GM04503 (cell line): ENCODE measurements around the gene SHISA5.

Source experiments
- DNase-seq: peaks from one replicate; pipeline ENCODE4 v3.0.0-alpha.2; 2012; ENCODE audit warnings: low read depth

The SHISA5 gene

GRCh38 chr3:48459773-48460516 lies 44.0 kb downstream of the SHISA5 start:
- DNase-seq = no peak

GRCh38 chr3:48459331-48459730 lies 44.6 kb downstream of the SHISA5 start:
- DNase-seq = no peak

- DNase-seq = no peak
These were observed 47.5 kb downstream of the SHISA5 start for GRCh38 chr3:48456456-48456855.

- DNase-seq = no peak
These were observed 52.7 kb downstream of the SHISA5 start for GRCh38 chr3:48451270-48451669.

- no peak for DNase-seq
These were observed 57.4 kb downstream of the SHISA5 start, which contains the start of gene ATRIP for GRCh38 chr3:48446425-48447193. TSS of gene ATRIP (plus strand) at chr3:48446737. CDS start at chr3:48446846, 109 bp downstream.

- no peak for DNase-seq
These were observed 57.9 kb downstream of the SHISA5 start for GRCh38 chr3:48446043-48446424.

- no peak for DNase-seq
These were observed 58.6 kb downstream of the SHISA5 start for GRCh38 chr3:48445277-48445882.

GRCh38 chr3:48441940-48442339 lies 62.0 kb downstream of the SHISA5 start:
- DNase-seq = no peak

- no peak for DNase-seq
These were observed 63.4 kb downstream of the SHISA5 start for GRCh38 chr3:48440590-48440958.

GRCh38 chr3:48439820-48440589 lies 64.0 kb downstream of the SHISA5 start, which contains the start of the genes CCDC51 and TMA7:
TSS of gene CCDC51 (minus strand) at chr3:48440119. CDS start at chr3:48435128, 4,991 bp downstream.
TSS of gene TMA7 (plus strand) at chr3:48440257. CDS start at chr3:48440297, 40 bp downstream.
- peak; percentile 73 for DNase-seq

GRCh38 chr3:48437812-48438211 lies 66.2 kb downstream of the SHISA5 start:
- no peak for DNase-seq

GRCh38 chr3:48436855-48437254 lies 67.1 kb downstream of the SHISA5 start:
- no peak for DNase-seq

GRCh38 chr3:48436477-48436787 lies 67.5 kb downstream of the SHISA5 start:
- DNase-seq = no peak

- DNase-seq = no peak
These were observed 68.0 kb downstream of the SHISA5 start for GRCh38 chr3:48435774-48436476.

GRCh38 chr3:48435223-48435595 lies 68.8 kb downstream of the SHISA5 start:
- no peak for DNase-seq

GRCh38 chr3:48434591-48435222 lies 69.3 kb downstream of the SHISA5 start:
- no peak for DNase-seq

- peak; percentile 56 for DNase-seq
These were observed 70.4 kb downstream of the SHISA5 start for GRCh38 chr3:48433472-48434118.

- no peak for DNase-seq
These were observed 71.3 kb downstream of the SHISA5 start for GRCh38 chr3:48432411-48433371.
